Measurements from ENCODE around the gene LPAR2. TPM values are rescaled to one million over a fixed set of nuclear protein-coding genes. Genes with fewer than 3 reads are reported as not detected.
"Not testable (repeated sequence)": the region's sequence is repeated elsewhere in the genome, so short reads cannot be mapped to it uniquely, and the experiment has no call there.

Gene LPAR2
- total and polyA plus RNA-seq, 12 donors = 0.25 to 1.9 (median 0.94) TPM; not detected in 1

DNA sequence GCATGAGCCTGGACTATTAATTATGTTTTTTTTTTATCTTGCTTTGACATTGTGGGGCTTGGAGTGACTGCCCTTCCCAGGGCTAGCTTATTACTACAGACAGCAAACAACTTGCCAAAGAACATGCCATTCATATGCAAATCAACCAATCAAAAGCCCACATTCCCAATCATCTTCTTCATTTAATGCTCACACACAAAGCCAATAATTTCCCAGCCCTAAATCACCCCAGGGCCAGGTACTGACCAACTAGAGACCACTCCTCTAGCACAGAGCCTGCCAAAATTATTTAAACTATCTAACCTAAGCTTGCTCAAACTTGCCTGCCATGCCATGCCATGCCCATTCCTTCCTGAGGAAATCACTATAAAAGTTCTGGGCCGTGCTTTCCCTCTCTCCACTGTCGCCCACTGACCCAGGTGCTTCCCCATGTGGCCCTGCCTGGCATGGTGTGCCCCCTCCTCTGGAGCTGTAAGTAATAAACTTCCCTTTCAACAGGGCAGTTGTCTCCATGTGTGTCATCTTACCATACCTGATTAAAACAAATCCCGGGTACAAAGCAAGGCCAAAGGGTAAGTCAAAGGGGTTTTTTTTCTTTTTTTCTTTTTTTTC, 25.2 kb downstream of the LPAR2 start:
- DNase-seq = no peak
- Histone ChIP-seq H3K27me3 (peaks cover 0 to 5% (median 0%) of the 10 kb centered on the region in 7 donors), H3K9me3 (no peaks in the 10 kb centered on the region), H3K36me3 (no peaks in the 10 kb centered on the region), H3K27ac (no peak overlapping the region), H3K4me3 (no peak overlapping the region), H3K4me1 (peaks cover 0 to 7% (median 0%) of the 10 kb centered on the region in 9 donors)
- TF ChIP-seq, protein P1, sequence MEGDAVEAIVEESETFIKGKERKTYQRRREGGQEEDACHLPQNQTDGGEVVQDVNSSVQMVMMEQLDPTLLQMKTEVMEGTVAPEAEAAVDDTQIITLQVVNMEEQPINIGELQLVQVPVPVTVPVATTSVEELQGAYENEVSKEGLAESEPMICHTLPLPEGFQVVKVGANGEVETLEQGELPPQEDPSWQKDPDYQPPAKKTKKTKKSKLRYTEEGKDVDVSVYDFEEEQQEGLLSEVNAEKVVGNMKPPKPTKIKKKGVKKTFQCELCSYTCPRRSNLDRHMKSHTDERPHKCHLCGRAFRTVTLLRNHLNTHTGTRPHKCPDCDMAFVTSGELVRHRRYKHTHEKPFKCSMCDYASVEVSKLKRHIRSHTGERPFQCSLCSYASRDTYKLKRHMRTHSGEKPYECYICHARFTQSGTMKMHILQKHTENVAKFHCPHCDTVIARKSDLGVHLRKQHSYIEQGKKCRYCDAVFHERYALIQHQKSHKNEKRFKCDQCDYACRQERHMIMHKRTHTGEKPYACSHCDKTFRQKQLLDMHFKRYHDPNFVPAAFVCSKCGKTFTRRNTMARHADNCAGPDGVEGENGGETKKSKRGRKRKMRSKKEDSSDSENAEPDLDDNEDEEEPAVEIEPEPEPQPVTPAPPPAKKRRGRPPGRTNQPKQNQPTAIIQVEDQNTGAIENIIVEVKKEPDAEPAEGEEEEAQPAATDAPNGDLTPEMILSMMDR (IDR thresholded peaks at IDR 0.05) = no peak
- intact Hi-C loops (cut with DNase I) = no loop called here
- ATAC-seq = no peak
- 58 to 69% methylated on average over 3 of the region's 3 CpGs for WGBS, 2 donors

DNA sequence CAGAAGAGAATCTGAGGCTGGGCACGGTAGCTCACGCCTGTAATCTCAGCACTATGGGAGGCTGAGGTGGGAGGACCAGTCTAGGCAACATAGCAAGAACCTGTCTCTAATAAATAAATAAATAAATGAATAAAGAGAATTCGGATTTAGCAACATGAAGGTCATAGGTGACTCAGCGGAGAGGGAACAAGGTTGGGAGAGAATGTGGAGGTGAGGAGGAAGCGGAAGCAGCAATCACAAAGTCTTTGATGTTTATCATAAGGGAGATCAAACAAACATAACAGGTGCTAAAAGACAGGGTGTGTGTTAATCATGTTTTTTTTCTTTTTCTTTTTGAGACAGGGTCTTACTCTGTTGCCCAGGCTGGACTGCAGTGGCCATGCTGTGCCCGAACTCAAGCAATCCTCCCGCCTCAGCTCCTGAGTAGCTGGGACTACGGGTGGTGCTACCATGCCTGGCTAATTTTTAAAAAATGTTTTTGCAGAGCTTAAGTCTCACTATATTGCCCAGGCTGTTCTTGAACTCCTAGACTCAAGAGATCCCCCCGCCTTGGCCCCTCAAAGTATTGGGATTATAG, 25.8 kb downstream of the LPAR2 start:
- H3K27me3 ChIP-seq = peaks cover 0 to 5% (median 0%) of the 10 kb centered on the region in 7 donors
- DNase-seq = no peak
- TF ChIP-seq, protein P1 (IDR thresholded peaks at IDR 0.05) = no peak
- no peaks in the 10 kb centered on the region for H3K36me3 ChIP-seq
- H3K27ac ChIP-seq = peak overlapping the region in 1 of 10 donors; percentile 20
- WGBS, 2 donors = 82 to 83% methylated on average over 9 of the region's 9 CpGs
- peaks cover 0 to 12% (median 0%) of the 10 kb centered on the region in 9 donors for H3K4me1 ChIP-seq
- ATAC-seq = no peak
- intact Hi-C loops (cut with DNase I) = no loop called here
- H3K9me3 ChIP-seq = no peaks in the 10 kb centered on the region
- H3K4me3 ChIP-seq = no peak overlapping the region

DNA sequence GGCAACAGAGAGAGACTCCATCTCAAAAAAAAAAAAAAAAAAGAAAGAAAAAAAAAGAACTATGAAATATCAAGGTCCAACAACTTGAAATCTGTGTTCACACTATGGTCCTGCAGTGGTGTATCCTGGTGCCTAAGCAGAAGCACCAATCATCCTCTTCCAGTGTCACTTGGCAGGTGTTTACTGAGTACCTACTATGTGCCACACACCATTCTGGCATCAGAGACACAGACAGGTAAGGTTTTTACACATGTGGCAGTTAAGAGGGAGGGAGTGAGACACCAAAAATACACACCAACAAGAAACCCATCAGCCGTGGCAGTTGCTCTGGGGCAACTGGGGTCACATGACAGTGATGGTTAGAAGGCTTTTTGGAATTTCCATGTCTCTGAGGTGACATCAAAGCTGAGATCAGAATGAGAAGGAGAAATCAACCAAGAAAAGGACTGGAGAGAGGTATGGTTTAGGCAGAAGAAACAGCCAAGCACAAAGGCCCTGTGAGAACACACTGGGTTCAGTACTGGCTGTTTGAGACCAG, 27.2 kb downstream of the LPAR2 start:
- peaks cover 0 to 8% (median 0%) of the 10 kb centered on the region in 9 donors for H3K4me1 ChIP-seq
- no peak overlapping the region for H3K27ac ChIP-seq
- TF ChIP-seq, protein P1 (IDR thresholded peaks at IDR 0.05) = no peak
- intact Hi-C loops (cut with DNase I) = no loop called here
- no peak for ATAC-seq
- H3K27me3 ChIP-seq = peaks cover 0 to 5% (median 0%) of the 10 kb centered on the region in 7 donors
- no peak for DNase-seq
- no peak overlapping the region for H3K4me3 ChIP-seq
- H3K36me3 ChIP-seq = no peaks in the 10 kb centered on the region
- H3K9me3 ChIP-seq = no peaks in the 10 kb centered on the region
- WGBS, 2 donors = 78 to 90% methylated on average over 1 of the region's 1 CpG

DNA sequence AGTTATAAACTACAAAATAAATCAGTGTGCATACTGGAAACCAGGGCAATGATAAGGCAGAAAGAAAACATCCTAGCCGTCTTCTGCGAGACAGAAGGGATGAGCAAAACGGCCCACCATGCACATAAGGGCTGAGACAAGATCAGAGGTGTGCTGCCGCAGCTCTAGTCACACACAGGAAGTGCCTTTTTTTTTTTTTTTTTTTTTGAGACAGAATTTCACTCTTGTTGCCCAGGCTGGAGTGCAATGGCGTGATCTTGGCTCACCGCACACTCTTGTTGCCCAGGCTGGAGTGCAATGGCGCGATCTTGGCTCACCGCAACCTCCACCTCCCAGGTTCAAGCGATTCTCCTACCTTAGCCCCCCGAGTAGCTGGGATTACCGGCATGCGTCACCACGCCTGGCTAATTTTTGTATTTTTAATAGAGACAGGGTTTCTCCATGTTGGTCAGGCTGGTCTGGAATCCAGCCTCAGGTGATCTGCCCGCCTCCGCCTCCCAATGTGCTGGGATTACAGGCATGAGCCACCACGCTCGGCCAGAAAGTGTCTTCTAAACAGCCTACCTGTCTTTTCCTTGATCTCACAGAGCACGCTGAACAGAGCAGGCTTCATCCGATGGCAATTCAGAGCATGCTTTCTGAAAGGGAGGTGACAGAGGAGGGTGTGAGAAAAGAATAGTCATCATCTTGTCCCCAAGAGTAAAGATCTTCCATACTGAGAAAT, 29.1 kb downstream of the LPAR2 start:
- 91 to 93% methylated on average over 20 of the region's 20 CpGs for WGBS, 2 donors
- DNase-seq; H3K4me3 ChIP-seq; H3K27me3 ChIP-seq; ATAC-seq; intact Hi-C loops (cut with DNase I); H3K36me3 ChIP-seq; H3K9me3 ChIP-seq: not testable (repeated sequence)
- peak overlapping the region in 1 of 10 donors; percentile 81 for H3K27ac ChIP-seq
- peaks cover 0 to 16% (median 0%) of the 10 kb centered on the region in 9 donors for H3K4me1 ChIP-seq
